Activated B cell treated with CpG ODN at 0.5 μM for 24 hours (primary cell): Measurements from ENCODE around the gene SFXN5. TPM values are rescaled to one million over a fixed set of nuclear protein-coding genes. Genes with fewer than 3 reads are reported as not detected.

ENCODE experiments used
- ATAC-seq: fragments of 200-7000 bp; cut with Tn5 transposase; one replicate; pipeline ENCODE4 v1.10.0; 2021; ENCODE audit warnings: low read depth, mild to moderate bottlenecking, moderate library complexity
- CTCF ChIA-PET: fragments of 350-600 bp; sonication (Branson Sonifier 250); formaldehyde crosslinking; loops from one replicate; lab custom pipeline; 2021; ENCODE audit warnings: antibody characterized with exemption; lab: Charles Lee
- POLR2A ChIA-PET: fragments of 350-600 bp; sonication (Branson Sonifier 250); formaldehyde crosslinking; loops from one replicate; lab custom pipeline; 2021; ENCODE audit warnings: antibody characterized with exemption; lab: Charles Lee
- DNase-seq: peaks from one replicate; pipeline ENCODE4 v3.0.0; 2022
- H3K27ac Mint-ChIP-seq: one replicate; pipeline ENCODE4 v1.8.0; 2020; ENCODE audit warnings: mixed read lengths
- H3K27me3 Mint-ChIP-seq: one replicate; pipeline ENCODE4 v1.8.0; 2021; ENCODE audit warnings: mixed read lengths
- H3K36me3 Mint-ChIP-seq: one replicate; pipeline ENCODE4 v1.8.0; 2021; ENCODE audit warnings: low read depth, mixed read lengths
- H3K4me1 Mint-ChIP-seq: one replicate; pipeline ENCODE4 v1.8.0; 2021; ENCODE audit warnings: mixed read lengths
- H3K4me3 Mint-ChIP-seq: one replicate; pipeline ENCODE4 v1.8.0; 2020; ENCODE audit warnings: mild to moderate bottlenecking, mixed read lengths
- H3K9me3 Mint-ChIP-seq: one replicate; pipeline ENCODE4 v1.8.0; 2020; ENCODE audit warnings: mixed read lengths
- CTCF ChIP-seq: fragments of 200-600 bp; IDR thresholded peaks from one replicate; pipeline ENCODE4 v1.8.0; 2022; ENCODE audit warnings: antibody characterized with exemption, mild to moderate bottlenecking
- intact Hi-C: fragments of 100-400 bp; cut with micrococcal nuclease; formaldehyde crosslinking; loops from one replicate; pipeline ENCODE4 v1.15.1; 2024
- total RNA-seq: library from RNA; stranded (reverse); gene quantifications from 2 replicates; pipeline ENCODE4 v1.2.3, GENCODE V29; 2022

SFXN5 gene
- total RNA-seq, 1 donor from 2014 or later = 13.9 TPM

GRCh38 chr2:72965016-72965415 is 106.5 kb downstream of the SFXN5 start:
- Mint-ChIP-seq H3K9me3 (no peaks in the 10 kb centered on the region), H3K27ac (no peak overlapping the region), H3K4me1 (no peaks in the 10 kb centered on the region), H3K36me3 (no peaks in the 10 kb centered on the region), H3K4me3 (no peak overlapping the region), H3K27me3 (no peaks in the 10 kb centered on the region)
- ChIA-PET POLR2A (no interaction called here), CTCF (no interaction called here)
- intact Hi-C loops = no loop called here
- no peak for TF ChIP-seq CTCF
- ATAC-seq (no peak), DNase-seq (no peak)

- Mint-ChIP-seq H3K27me3 (no peaks in the 10 kb centered on the region), H3K27ac (no peak overlapping the region), H3K9me3 (no peaks in the 10 kb centered on the region), H3K4me3 (no peak overlapping the region), H3K4me1 (no peaks in the 10 kb centered on the region), H3K36me3 (no peaks in the 10 kb centered on the region)
- TF ChIP-seq CTCF = no peak
- CTCF ChIA-PET = no interaction called here
- POLR2A ChIA-PET = no interaction called here
- no peak for DNase-seq
- intact Hi-C loops = no loop called here
- ATAC-seq = no peak
Observed at GRCh38 chr2:72964146-72964525, 107.4 kb downstream of the SFXN5 start.

- DNase-seq (no peak), ATAC-seq (no peak)
- Mint-ChIP-seq H3K27ac (no peak overlapping the region), H3K27me3 (no peaks in the 10 kb centered on the region), H3K36me3 (no peaks in the 10 kb centered on the region), H3K4me1 (no peaks in the 10 kb centered on the region), H3K4me3 (no peak overlapping the region), H3K9me3 (no peaks in the 10 kb centered on the region)
- ChIA-PET POLR2A (no interaction called here), CTCF (no interaction called here)
- TF ChIP-seq CTCF = no peak
- intact Hi-C loops = no loop called here
Observed at GRCh38 chr2:72963423-72964145, 107.9 kb downstream of the SFXN5 start.

- Mint-ChIP-seq H3K4me1 (no peaks in the 10 kb centered on the region), H3K27me3 (no peaks in the 10 kb centered on the region), H3K36me3 (no peaks in the 10 kb centered on the region), H3K9me3 (no peaks in the 10 kb centered on the region), H3K4me3 (no peak overlapping the region), H3K27ac (no peak overlapping the region)
- POLR2A ChIA-PET = no interaction called here
- DNase-seq (no peak), ATAC-seq (no peak)
- TF ChIP-seq CTCF = no peak
- CTCF ChIA-PET = no interaction called here
- intact Hi-C loops = no loop called here
Observed at GRCh38 chr2:72962911-72963310, 108.6 kb downstream of the SFXN5 start.

GRCh38 chr2:72961853-72962468 is 109.6 kb downstream of the SFXN5 start:
- H3K4me3 Mint-ChIP-seq = no peak overlapping the region
- intact Hi-C loops = no loop called here
- no peak for DNase-seq
- H3K27me3 Mint-ChIP-seq = no peaks in the 10 kb centered on the region
- no peaks in the 10 kb centered on the region for H3K9me3 Mint-ChIP-seq
- no peaks in the 10 kb centered on the region for H3K36me3 Mint-ChIP-seq
- no peak overlapping the region for H3K27ac Mint-ChIP-seq
- no peak for ATAC-seq
- H3K4me1 Mint-ChIP-seq = no peaks in the 10 kb centered on the region
- POLR2A ChIA-PET = no interaction called here
- CTCF ChIA-PET = no interaction called here
- no peak for TF ChIP-seq CTCF
